Subcutaneous adipose tissue (tissue), 4 donors: Measurements from ENCODE around the gene CREB3L2. TPM values are rescaled to one million over a fixed set of nuclear protein-coding genes. Genes with fewer than 3 reads are reported as not detected.

Source experiments
- total RNA-seq, 4 donors: library from RNA; depleted of rRNA; stranded (reverse); fragments of >200 nt; gene quantifications; one replicate each; pipeline ENCODE4 v1.1.0, GENCODE V29; 2016
- TF ChIP-seq, protein P1 (sequence below): fragments of 450-650 bp; IDR thresholded peaks from one replicate; pipeline ENCODE4 v1.5.1; 2016; ENCODE audit warnings: low read depth, mild to moderate bottlenecking, control low read depth, antibody characterized with exemption, moderate library complexity

CREB3L2 gene
- total RNA-seq, 4 donors from 2014 or later, result 26.9 to 78.4 (median 30.8) TPM

DNA sequence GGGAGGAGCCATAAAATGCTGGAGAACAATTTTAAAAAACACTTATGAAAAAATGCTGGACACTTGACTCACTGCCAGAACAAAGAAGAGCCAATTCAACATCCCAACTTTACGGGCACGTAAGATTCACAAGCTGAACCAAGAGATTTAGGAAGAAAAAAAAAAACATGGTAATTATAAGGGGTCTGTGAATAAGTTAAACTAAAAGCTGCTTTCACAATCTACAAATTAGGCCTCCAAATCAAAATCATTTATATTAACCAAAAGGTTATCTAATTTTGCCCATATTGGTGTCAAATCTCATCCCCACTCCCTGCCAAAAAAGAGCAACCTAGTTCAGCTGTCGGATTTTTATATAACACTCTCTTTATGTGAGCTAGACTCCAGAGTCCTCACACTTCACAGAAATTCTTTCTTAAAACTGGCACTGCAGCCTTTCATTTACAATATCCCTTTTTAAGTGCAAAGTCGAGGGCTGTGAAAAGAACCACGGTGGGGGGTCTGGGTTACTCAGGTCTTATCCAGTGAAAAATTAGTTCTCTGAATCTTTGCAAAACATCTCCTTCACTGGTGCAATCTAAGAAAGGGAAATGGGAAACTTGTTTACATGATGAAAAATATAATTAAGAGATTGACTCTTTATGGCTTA is 124.7 kb downstream of the CREB3L2 start:
- TF ChIP-seq, protein P1, sequence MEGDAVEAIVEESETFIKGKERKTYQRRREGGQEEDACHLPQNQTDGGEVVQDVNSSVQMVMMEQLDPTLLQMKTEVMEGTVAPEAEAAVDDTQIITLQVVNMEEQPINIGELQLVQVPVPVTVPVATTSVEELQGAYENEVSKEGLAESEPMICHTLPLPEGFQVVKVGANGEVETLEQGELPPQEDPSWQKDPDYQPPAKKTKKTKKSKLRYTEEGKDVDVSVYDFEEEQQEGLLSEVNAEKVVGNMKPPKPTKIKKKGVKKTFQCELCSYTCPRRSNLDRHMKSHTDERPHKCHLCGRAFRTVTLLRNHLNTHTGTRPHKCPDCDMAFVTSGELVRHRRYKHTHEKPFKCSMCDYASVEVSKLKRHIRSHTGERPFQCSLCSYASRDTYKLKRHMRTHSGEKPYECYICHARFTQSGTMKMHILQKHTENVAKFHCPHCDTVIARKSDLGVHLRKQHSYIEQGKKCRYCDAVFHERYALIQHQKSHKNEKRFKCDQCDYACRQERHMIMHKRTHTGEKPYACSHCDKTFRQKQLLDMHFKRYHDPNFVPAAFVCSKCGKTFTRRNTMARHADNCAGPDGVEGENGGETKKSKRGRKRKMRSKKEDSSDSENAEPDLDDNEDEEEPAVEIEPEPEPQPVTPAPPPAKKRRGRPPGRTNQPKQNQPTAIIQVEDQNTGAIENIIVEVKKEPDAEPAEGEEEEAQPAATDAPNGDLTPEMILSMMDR, result no peak

DNA sequence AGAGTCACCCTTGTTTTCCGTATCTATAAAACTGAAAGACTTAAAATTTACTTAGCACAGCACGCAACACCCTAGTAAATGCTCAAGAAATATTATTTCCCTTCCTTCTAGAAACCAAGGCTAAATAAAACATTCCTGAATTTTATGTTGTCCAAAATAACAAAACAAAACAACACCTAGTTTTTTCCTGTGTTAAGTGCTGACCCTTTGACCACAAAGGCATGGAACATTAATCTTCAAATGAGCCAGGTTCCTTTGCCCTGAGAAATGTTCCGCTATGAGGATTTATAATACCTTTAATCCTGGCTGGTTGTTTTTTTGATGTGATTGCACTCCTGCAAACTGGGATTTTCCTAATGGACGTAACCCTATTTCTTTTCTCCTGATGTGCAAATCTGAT is 126.1 kb downstream of the CREB3L2 start:
- TF ChIP-seq, protein P1, result no peak

DNA sequence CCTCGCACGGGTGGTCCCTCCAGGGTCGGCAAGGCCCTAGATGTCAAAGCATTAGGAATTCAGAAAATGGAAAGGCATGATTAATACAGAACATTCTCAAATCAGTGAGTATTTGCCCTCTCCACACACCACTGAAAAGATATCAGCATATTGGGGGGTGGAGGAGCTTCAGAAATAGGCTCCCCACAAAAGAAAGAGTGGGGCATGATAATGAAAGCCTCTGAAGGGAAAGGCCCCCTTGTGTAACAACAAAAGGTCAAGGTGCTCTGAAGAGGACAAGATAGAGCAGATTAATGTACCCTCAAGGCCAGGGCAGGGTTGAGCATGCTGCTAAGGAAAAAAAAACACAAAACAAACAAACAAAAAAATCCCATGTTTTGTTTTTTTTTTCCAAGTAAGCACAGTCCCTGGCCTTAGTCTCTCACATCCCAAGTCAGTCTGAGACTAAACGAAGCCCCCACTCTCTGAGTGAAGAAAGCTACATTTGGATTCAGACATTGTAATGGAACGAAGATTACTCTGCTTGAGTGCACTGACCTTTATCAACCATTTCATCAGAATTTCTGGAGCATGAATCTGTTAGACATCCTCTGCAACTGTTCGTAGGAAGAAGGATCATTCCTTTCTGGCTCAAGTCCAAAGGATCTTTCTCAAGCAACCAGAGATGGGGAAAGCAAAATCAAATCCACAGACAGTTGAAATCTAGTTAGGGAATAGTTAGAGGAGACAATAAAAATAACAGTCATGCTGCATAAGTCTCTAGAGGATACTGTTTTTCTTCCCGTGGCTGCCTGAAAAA is 127.7 kb downstream of the CREB3L2 start:
- TF ChIP-seq, protein P1, result no peak

DNA sequence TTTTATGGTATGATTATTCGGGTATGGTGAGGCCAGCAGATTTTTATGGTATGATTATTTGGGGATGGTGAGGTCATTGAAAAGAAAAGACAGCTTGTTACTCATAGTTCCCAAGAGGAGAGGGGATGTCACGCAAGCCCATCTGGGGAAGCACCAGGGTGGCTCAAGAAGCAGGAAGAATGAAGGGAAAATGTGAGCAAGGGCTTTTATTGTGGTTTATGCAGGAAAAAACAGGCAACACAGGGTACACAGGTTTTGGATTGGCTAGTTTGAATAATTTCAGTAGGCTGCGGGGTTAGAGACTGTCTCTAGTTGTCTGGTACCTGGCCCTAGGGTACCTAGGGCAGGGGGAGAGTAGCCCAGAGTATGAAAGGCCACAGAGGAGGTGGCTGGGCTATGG is 128.4 kb downstream of the CREB3L2 start:
- TF ChIP-seq, protein P1, result no peak

DNA sequence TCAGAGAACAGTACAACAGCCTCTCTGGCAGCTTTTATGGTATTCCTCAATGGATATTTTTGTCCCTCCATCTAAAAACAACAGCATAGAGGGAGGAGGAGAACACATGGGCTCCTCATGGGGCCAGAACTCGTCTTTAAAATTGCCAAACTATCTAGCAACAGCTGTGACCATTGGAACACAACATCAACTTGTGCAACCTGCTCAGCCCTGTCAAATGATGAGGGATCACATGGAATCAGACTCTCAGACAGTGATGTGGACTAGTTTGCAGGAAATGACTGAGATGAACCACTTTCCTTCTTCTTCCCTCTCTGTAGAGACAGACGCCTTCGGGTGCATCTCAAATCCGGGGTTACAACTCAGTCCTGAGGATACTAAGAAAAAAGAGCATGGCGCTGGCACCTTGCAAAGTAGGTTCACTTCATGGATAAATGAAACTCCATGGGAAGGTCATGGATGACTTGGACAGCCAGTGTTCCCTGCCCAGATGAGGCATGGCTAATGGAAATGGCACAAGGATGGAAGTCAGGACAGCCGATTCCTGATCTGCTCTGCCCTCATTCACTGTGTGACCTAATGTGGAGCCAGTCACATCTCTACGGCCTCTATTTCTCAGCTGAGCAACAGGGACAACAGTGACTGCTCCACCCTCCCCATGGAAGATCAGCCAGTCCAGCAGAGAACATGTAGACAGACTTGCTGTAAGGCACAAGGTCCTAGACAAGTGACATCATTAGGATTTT is 130.5 kb downstream of the CREB3L2 start:
- TF ChIP-seq, protein P1, result no peak

DNA sequence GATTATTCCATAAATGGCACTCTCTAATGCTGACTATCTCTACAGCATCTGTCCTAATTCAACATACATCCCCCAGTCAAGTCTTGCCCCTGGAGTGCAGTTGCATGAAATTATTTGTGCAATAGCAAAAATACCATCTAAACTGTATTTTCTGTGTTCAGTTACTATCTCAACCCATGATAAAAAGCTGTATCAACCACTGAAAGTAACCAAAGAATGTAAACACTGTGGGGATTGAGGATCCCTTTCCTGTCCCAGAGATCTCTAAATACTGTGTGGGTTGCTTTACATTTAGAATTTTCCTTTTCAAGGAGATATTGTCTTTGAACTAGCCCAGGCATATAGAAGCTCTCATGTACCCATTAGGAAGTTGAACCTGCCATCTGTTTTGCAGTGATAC is 131.2 kb downstream of the CREB3L2 start:
- TF ChIP-seq, protein P1, result no peak

DNA sequence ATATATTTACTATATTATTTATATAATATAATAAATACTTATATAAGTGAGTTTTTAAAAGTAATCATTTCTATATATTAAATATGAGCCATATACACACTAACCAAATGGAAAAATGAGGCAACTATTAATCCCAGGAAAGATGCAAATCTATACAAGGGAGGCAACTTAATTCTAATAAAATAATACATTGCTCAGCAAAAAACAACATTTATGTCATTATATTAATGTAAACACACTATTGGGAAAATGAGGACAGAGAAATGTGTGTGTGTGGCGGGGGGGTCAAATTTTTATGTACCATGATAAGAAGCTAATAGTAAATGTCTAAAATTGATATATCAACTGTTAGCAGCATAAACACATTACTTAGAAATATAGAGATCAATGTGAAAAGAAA is 131.8 kb downstream of the CREB3L2 start:
- TF ChIP-seq, protein P1, result no peak
